ENCODE data around the gene GAGE12D.
"Not testable (repeated sequence)": the region's sequence is repeated elsewhere in the genome, so short reads cannot be mapped to it uniquely, and the experiment has no call there.

Gene GAGE12D

GRCh38 chrX:49541433-49541832 lies at the start of gene GAGE12D:
TSS of gene GAGE12D (plus strand) at chrX:49541733. CDS start at chrX:49542888, 1,155 bp downstream.
- DNase-seq, result not testable (repeated sequence)

- DNase-seq, result not testable (repeated sequence)
Observed at GRCh38 chrX:49531877-49532276, 9.7 kb upstream of the GAGE12D start, which contains the start of gene GAGE12C. TSS of gene GAGE12C (plus strand) at chrX:49532177. CDS start at chrX:49533332, 1,155 bp downstream.

GRCh38 chrX:49550989-49551388 lies 9.5 kb downstream of the GAGE12D start, which contains the start of gene GAGE12E:
TSS of gene GAGE12E (plus strand) at chrX:49551289. CDS start at chrX:49552444, 1,155 bp downstream.
- not testable (repeated sequence) for DNase-seq

- DNase-seq, result not testable (repeated sequence)
Observed at GRCh38 chrX:49560542-49560941, 19.0 kb downstream of the GAGE12D start, which contains the start of gene GAGE12F. TSS of gene GAGE12F (plus strand) at chrX:49560842. CDS start at chrX:49561997, 1,155 bp downstream.

- not testable (repeated sequence) for DNase-seq
Observed at GRCh38 chrX:49568728-49569127, 27.2 kb downstream of the GAGE12D start.

GRCh38 chrX:49569152-49569551 lies 27.6 kb downstream of the GAGE12D start:
- DNase-seq, result not testable (repeated sequence)

- not testable (repeated sequence) for DNase-seq
Observed at GRCh38 chrX:49570100-49570499, 28.6 kb downstream of the GAGE12D start, which contains the start of gene GAGE12G. TSS of gene GAGE12G (plus strand) at chrX:49570400. CDS start at chrX:49571555, 1,155 bp downstream.

GRCh38 chrX:49579649-49580048 lies 38.1 kb downstream of the GAGE12D start, which contains the start of gene GAGE12H:
TSS of gene GAGE12H (plus strand) at chrX:49579949. CDS start at chrX:49581104, 1,155 bp downstream.
- DNase-seq, result not testable (repeated sequence)

GRCh38 chrX:49589196-49589595 lies 47.7 kb downstream of the GAGE12D start, which contains the start of gene GAGE2A:
TSS of gene GAGE2A (plus strand) at chrX:49589496. CDS start at chrX:49590651, 1,155 bp downstream.
- not testable (repeated sequence) for DNase-seq

GRCh38 chrX:49589769-49590478 lies 48.4 kb downstream of the GAGE12D start:
- not testable (repeated sequence) for DNase-seq

- DNase-seq, result not testable (repeated sequence)
Observed at GRCh38 chrX:49590488-49590887, 49.0 kb downstream of the GAGE12D start.

Data from CD4-positive, alpha-beta T cell treated with Interleukin-12 subunit alpha and Interleukin-12 subunit beta, for 1 hour (primary cell).